GM18907 (cell line): ENCODE data around the gene IL1R2.

Experiments used
- ATAC-seq: cut with Tn5 transposase; IDR thresholded peaks from one replicate; pipeline ENCODE4 v1.9.1; 2021; ENCODE audit warnings: mild to moderate bottlenecking, moderate library complexity; ENCODE audit not compliant: unreplicated experiment

IL1R2 gene, protein sequence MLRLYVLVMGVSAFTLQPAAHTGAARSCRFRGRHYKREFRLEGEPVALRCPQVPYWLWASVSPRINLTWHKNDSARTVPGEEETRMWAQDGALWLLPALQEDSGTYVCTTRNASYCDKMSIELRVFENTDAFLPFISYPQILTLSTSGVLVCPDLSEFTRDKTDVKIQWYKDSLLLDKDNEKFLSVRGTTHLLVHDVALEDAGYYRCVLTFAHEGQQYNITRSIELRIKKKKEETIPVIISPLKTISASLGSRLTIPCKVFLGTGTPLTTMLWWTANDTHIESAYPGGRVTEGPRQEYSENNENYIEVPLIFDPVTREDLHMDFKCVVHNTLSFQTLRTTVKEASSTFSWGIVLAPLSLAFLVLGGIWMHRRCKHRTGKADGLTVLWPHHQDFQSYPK

DNA sequence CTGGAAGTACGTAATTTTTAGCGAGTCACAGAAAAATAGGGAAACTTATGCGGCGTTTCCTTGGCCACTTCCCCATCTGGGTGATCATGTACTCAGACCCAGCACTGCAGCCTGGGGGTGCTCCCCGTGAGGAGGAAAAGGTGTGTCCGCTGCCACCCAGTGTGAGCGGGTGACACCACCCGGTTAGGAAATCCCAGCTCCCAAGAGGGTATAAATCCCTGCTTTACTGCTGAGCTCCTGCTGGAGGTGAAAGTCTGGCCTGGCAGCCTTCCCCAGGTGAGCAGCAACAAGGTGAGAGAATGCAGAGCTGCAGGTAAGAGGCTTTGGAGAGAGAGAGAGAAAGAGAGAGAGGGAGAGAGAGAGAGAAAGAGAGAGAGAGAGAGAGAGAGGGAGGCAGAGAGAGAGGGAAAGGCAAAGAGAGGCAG is at the start of gene IL1R2:
TSS of gene IL1R2 (plus strand) at position 240 of the 425 bp plus-strand sequence. CDS start 16,616 bp downstream, outside the sequence.
- ATAC-seq = no peak

DNA sequence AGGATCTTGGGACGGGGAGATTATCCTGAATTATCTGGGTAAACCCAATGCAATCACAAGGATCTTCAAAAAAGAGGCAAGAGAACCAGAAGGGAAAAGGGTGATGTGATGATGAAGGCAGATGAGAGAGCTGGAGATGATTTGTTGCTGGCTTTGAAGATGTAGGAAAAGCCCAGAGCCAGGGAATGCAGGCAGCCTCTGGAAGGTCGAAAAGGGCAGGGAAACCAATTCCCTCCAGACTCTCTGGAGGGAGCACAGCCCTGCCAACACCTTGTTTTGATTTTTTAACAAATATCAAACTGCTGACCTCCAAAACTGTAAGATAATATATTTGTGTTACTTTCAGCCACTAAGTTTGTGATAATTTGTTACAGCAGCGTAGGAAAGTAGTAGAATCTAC is 48.9 kb upstream of the IL1R2 start:
- ATAC-seq = no peak

DNA sequence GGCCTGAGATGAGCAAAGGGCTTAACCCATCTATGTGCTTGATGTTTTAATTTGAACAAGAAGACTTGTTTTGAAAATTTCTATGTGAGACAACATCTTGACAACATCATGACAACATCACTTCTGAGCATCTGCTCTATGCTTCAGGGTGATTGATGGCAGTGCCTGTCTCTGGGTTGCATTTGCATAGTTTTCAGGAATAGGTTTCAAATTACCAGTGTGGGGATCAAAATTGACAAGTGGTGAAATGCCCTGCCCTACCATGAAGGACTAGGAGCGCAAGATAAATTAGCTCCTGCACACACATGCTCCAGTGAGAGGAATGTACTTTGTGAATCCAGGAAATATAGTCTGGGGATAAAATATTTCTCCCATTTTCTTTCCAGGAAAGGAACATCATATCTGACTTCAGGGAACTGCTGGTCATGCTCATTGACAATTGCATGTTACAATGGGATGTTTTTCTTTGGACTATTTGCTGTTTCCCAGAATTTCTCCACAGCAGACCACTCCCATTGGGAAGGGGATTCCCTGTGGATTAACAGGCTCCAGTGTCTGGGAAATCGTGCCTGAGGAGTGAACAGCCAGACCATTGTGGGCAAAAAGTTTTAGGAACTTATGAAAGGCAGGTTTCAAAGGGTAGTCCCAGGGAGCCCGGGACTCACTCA is 45.3 kb upstream of the IL1R2 start:
- ATAC-seq = no peak

DNA sequence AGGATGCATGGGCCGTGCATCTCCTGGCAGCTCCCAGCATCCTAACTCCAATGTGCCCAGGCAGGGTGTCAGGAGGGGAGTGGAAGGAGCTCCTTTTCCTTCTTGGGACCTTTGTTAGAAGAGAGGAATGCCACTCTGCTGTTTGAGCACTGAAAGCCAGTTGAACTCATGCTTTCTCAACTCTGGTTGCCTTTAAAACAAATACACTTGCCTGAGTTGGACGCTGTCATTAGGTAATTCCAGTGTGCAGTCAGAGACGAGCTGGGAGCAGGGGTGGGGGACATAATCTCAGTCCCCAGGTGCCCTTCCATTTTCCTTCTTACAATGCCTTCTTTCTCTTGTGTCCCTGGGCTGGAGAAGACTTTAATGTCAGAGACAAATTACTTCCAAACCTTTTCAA is 44.4 kb upstream of the IL1R2 start:
- no peak for ATAC-seq

DNA sequence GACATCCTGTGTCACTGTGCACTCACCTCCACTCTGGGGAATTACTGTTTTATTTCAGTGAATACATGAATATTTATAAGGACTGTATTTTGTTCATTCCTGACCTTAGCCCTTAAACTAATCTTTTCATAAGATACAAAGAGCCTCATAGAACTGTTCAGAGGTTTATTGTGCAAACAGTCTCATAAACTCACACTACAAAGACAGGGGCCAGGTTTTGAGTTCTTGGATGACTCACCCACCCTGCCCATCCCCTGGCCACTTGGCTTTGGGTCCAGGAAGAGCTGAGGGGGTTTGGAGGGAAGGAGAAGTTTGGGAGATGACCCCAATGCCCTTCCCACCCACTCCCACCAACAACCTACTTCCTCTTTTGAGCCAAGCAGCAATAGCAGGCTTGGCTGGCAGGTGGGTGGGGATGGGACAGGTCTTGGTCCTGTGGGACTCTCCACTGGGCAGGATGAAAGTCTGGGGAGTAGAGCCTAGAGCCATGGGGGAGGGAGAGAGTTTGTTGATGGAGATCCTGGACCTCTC is 43.1 kb upstream of the IL1R2 start:
- no peak for ATAC-seq

DNA sequence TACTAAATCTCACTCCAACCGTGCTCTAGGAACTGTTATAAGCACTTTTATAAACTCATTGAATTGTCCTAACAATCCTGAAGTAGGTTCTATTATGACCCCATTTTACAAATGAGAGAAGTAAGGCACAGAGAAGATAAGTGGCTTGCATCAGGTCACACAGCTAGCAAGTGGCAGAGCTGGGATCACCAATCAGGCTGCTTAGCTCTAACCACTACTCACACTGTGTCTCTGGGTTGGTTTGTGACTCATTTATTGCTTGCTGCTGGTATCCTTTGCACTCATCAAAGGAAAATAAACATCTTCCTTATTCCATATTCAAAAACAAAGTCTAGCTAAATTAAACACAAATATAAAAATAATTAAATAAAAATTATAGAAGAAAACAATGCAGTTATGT is 42.5 kb upstream of the IL1R2 start:
- no peak for ATAC-seq

DNA sequence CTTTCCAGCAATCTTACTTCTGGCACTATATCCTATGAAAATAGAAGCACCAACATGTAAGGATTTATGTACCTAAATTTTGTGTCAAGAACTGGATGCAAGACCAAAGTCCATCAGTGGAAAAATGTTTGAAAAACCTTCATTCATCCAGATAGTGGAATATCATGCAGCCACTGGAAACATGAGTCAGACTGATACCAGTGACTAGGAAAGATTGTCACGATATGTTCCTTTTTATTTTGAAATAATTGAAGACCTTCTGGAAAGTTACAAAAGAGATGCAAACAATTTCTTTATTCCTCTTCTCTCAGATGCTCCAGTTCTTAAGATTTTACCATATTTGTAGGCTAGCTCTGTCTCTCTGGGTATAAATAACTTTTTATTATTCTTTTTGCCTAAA is 40.5 kb upstream of the IL1R2 start:
- ATAC-seq = no peak

DNA sequence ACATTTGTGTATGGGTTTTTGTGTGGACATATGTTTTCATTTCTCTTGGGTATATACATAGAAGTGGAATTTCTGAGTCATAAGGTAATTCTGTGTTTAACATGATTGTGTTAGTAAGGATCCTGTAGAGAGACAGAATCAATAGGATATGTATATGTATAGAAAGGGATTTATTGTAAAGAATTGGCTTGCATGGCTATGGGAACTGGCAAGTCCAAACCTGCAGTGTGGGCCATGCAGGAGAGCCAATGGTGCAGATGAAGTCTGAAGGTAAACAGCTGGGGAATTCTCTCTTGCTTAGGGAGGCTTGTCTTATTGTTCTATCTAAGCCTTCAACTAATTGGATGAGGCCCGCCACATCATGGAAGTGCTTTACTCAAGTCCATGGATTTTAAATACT is 39.2 kb upstream of the IL1R2 start:
- no peak for ATAC-seq

DNA sequence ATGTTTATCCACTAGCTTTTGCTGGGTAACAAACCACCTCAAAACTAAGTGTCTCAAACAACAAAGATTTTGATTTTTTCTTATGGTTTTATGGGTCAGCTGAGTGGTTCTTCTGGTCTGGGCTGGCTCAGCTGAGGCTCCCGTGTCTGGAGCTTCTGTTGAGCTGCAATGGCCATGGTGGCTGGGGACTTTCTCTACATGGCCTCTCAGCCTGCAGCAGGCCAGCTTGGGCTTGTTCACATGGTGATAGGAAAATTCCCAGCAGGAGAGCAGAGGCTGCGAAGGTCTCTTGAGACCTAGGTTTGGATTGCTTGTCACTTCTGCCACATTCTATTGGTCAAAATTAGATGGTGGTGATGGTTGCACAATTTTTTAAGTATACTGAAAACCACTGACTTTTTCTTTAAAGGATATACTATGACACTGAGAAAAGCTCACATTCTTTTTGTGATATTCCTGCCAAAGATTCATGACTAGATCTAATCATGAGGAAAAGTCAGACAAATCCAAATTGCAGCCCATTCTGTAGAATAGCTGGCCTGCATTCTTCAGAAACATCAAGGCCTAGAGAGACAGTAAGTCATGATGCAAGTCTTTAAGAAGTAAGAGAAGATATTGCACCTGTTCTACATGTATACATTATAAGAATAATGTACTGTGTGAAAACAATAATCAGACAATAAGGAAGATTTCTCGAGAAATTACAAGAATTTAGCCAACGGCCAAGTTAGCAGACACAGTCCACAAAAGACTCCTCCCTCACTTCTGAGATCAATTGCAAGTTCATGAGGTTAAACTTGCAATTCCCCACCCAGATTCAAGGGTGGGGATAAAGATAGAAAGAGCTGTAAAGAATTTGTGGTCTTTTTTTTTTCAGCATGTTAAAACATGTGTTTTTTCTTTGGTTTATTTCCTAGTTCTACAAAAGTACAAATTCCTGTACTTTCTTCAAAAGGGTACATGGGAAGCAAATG is 35.0 kb upstream of the IL1R2 start:
- no peak for ATAC-seq

DNA sequence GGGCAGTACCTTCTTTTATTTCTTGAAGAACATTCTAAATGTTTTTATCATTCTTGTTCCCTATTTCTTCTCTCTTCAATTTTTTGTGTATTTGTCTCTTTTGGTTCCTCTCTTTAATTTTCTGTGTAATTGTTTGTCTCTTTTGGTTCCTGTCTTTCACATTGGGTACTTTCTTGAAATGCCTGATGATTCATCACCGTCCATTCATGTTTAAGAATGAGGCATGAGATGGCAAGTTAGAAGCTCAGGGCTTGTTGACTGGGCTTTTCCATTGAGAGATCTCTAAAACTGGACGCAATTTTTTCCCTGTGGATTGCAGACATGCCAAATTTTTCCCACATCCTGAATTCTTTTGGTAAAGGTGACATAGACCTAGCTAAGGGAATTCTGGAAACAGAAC is 33.7 kb upstream of the IL1R2 start:
- no peak for ATAC-seq

DNA sequence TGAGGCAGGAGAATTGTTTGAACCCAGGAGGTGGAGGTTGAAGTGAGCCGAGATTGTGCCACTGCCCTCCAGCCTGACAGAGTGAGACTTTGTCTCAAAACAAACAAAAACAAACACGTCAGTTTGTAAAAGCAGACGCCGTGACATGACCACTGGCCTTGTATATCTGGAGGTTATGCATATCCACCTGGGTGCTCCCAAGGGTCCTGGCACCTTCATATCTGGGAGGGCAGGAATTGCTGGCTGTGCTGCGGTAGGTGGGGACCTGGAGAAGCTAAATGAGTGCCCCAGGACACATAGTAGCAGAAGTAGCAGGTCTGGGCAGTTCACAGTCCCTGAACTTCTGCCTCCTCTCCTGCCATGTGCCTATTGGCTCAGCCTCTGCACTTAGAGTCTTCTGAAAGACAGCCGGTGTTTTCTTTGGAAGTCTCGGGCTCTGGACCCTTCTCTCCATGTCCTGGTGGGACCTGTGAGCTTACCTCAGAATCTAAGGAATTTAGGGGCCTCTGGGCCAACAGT is 30.9 kb upstream of the IL1R2 start:
- ATAC-seq = no peak

DNA sequence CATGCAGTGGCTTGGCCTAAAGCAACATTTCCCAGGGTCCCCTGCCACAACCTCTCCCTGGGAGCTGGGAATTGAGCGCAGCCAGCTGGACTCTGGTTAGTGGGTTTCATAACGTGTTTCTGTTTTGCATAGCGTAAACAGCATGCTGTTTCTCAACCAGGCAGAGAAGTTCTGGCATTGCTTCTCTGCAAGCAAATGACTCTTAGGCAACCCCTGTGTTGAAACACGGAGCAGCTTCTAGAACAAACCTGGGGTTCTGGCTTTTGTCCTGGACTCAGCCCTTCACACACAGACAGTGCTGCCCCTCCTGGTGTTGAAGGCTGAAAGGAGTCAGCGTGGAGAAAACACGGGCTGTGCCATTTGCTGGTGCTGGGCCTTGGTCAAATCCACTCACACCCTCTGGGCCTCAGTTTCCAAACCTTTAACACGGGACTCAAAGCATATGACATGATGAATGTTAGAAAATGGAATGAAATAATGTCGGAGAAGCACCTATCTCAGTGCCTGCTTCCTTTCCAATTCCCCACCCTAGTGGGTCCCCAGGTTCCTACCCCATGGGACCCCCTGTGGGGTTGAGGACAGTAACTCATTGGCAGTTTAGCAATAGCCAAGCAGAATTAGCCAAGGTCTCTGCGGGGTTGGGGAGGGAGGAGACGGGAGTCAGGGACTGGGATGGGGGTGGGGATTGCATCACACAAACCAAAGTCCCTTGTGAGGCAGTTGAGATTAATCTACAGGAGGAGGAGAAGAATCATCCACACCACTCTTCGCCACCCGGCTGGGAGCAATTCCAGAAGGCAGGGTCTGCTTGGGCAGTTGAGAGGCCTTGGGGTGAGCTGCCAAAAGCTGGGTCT is 30.2 kb upstream of the IL1R2 start:
- ATAC-seq = no peak

DNA sequence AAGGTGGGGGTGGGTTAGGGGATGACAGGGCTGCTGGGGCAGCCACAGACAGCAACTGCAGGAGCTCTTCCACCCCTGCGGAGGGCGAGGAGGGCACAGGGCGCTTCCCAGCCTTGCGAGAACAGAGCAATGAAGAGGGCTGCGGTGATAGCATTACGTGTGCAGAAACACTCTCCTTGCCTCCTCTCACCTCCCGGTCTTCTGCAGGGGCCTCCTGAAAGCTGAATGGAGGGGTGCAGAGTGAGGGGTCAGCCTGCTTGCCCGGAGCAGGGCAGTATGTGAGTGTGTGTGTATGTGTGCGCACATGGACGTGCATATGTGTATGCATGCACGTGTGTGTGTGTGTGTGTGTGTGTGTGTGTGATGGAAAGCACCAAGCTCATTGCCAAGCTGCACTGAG is 29.5 kb upstream of the IL1R2 start:
- ATAC-seq = no peak

DNA sequence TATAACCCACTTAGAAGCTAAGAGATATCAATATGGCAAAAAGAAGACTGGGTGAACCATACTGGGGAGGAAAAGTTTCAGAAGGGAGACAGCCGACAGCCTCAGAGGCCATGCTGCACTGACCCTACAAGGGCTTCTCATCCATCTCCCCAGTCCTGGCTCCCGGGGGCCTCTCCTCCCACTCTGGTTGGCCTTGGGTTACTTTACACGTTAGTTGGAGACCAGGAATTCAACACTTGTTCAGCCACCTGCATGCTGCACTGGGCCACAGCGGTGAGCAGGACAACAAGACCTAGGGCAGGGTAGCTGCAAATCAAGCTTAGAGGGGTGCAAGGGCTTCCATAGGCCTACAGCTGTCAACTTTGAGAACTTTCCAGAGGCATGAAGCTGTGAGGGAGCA is 28.6 kb upstream of the IL1R2 start:
- no peak for ATAC-seq

DNA sequence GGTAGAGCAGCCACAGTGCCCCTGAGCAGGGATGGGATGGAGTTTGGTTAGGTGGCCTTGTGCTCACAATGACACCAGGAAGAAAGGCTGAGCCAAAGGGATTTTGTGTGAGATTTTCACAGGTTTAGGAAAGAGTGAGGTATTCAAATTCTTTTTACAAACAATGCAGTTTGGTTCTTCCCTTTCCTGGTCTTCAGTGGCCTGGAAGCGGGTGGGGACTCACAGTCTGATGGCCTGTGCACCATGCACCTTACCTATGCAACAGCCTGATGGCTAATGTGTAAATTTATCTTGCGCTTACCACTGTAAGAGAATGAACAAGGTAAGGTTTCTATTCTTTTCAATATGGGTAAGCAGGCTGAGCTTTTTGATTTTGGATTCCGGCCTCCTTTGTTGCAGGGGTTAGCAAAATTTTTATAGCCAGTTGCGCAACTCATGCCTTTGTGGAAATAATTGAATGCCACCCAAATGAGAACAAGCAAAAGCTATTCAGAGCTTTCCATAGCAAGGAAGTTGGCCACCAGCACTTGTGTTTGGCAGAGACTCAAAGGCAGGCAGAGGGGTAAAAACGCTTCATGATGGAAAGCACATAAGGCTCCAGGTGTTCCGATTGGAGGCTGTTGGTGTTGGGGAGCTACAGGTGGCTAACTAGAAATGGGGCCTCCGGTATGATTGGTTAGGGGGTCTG is 23.8 kb upstream of the IL1R2 start:
- no peak for ATAC-seq

DNA sequence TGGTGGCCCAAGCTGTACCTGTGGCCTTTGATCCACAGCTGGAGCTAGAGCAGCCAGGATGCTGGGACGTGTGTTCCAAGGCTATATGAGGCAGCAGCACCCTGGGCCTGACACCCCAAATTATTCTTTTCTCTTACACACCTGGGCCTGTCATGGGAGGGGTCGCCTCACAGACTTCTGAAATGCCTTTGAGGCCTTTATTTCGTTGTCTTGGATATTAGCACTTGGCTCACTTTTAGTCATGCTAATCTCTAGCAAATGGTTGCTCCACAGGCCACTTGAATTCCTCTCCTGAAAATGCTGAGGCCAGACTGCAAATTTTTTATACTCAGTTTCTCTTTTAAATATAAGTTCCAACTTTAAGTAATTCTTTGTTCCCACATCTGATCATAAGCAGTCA is 22.0 kb upstream of the IL1R2 start:
- ATAC-seq = no peak

DNA sequence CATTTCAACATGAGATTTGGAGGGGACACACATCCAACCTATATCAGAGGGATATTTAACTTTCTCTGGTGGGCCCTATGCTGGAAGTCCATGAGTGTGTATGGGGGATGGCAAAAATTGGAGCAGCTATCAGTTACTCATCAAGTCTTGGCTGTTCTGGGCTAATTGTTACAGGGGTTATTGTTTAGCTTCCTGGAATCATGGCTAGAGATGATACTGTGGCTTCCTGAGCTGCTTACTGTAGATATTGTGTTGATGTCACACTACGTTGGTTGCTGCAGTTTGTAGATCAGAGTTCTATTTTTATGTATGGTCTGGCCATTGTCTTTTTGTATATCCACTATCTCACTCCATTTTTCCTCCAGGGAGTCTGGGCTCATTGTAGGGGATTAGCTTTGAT is 20.9 kb upstream of the IL1R2 start:
- ATAC-seq = no peak

DNA sequence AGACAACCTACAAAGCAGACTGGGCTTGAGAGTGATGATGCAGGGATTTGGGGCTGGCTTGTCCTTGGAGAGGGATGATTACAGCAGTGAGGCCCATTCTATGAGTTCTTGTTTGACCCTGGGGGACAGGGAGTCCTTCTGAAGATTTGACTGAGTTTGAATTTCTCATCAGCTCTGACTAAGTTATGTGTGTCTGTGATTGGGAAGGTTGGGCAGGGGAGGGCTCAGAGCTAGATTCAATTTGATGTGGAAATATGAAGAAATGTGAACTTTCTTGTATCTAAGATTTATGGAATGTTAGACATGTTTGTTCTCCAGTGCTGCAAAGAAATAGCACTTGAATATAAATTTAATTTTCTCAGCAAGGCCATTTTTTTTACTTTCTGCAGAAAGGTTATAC is 19.9 kb upstream of the IL1R2 start:
- no peak for ATAC-seq
